Measurements from ENCODE around the gene RHBDD1. TPM values are rescaled to one million over a fixed set of nuclear protein-coding genes. Genes with fewer than 3 reads are reported as not detected.

The RHBDD1 gene
- total RNA-seq, 1 donor from 2014 or later, result 31.3 TPM

- Mint-ChIP-seq H3K27me3 (ENCODE audit: low read depth, unreplicated experiment) (no peaks in the 10 kb centered on the region), H3K4me3 (ENCODE audit: unreplicated experiment) (no peak overlapping the region), H3K27ac (ENCODE audit: unreplicated experiment) (no peak overlapping the region), H3K9me3 (ENCODE audit: unreplicated experiment) (no peaks in the 10 kb centered on the region), H3K36me3 (ENCODE audit: low read depth, unreplicated experiment) (peaks cover 5% of the 10 kb centered on the region), H3K4me1 (ENCODE audit: low read depth, unreplicated experiment) (peaks cover 2% of the 10 kb centered on the region)
- Histone ChIP-seq H3K4me2 (ENCODE audit: low read length) (no peak overlapping the region), H3K4me3 (ENCODE audit: insufficient read depth, low read depth, low read length) (no peak overlapping the region), H3K36me3 (ENCODE audit: insufficient read depth, low read length) (no peaks in the 10 kb centered on the region), H3K4me1 (ENCODE audit: insufficient read depth, low read length) (no peaks in the 10 kb centered on the region), H2AFZ (ENCODE audit: low read depth, low read length) (no peak overlapping the region), H3K27me3 (ENCODE audit: insufficient read depth, low read length) (no peaks in the 10 kb centered on the region), H3K79me2 (ENCODE audit: insufficient read depth, low read length) (no peaks in the 10 kb centered on the region), H3K27ac (ENCODE audit: low read depth, low read length) (no peak overlapping the region), H4K20me1 (ENCODE audit: insufficient read depth, low read length) (no peaks in the 10 kb centered on the region), H3K9ac (ENCODE audit: low read length) (no peak overlapping the region), H3K9me3 (ENCODE audit: insufficient read depth, low read depth, low read length) (no peaks in the 10 kb centered on the region)
- FAIRE-seq (no peak), DNase-seq (ENCODE audit: low read depth) (no peak)
- TF ChIP-seq CTCF (IDR thresholded peaks at IDR 0.05; ENCODE audit: insufficient read depth, low read depth, low read length) (no peak), EZH2 (IDR thresholded peaks at IDR 0.05; ENCODE audit: insufficient read depth, low read length) (no peak)
These were observed 62.3 kb downstream of the RHBDD1 start for GRCh38 chr2:226898121-226898520.

- no peak overlapping the region for H2AFZ ChIP-seq (ENCODE audit: low read depth, low read length)
- peaks cover 7% of the 10 kb centered on the region for H3K4me1 ChIP-seq (ENCODE audit: insufficient read depth, low read length)
- H4K20me1 ChIP-seq (ENCODE audit: insufficient read depth, low read length), result no peaks in the 10 kb centered on the region
- Mint-ChIP-seq H3K27ac (ENCODE audit: unreplicated experiment) (no peak overlapping the region), H3K36me3 (ENCODE audit: low read depth, unreplicated experiment) (peaks cover 8% of the 10 kb centered on the region), H3K4me1 (ENCODE audit: low read depth, unreplicated experiment) (peaks cover 4% of the 10 kb centered on the region), H3K9me3 (ENCODE audit: unreplicated experiment) (no peaks in the 10 kb centered on the region), H3K4me3 (ENCODE audit: unreplicated experiment) (no peak overlapping the region), H3K27me3 (ENCODE audit: low read depth, unreplicated experiment) (no peaks in the 10 kb centered on the region)
- no peak overlapping the region for H3K27ac ChIP-seq (ENCODE audit: low read depth, low read length)
- FAIRE-seq (no peak), DNase-seq (ENCODE audit: low read depth) (no peak)
- no peak overlapping the region for H3K4me2 ChIP-seq (ENCODE audit: low read length)
- H3K27me3 ChIP-seq (ENCODE audit: insufficient read depth, low read length), result no peaks in the 10 kb centered on the region
- TF ChIP-seq CTCF (IDR thresholded peaks at IDR 0.05; ENCODE audit: insufficient read depth, low read depth, low read length) (no peak), EZH2 (IDR thresholded peaks at IDR 0.05; ENCODE audit: insufficient read depth, low read length) (no peak)
- no peaks in the 10 kb centered on the region for H3K9me3 ChIP-seq (ENCODE audit: insufficient read depth, low read depth, low read length)
- H3K9ac ChIP-seq (ENCODE audit: low read length), result no peak overlapping the region
- no peaks in the 10 kb centered on the region for H3K79me2 ChIP-seq (ENCODE audit: insufficient read depth, low read length)
- no peak overlapping the region for H3K4me3 ChIP-seq (ENCODE audit: insufficient read depth, low read depth, low read length)
- H3K36me3 ChIP-seq (ENCODE audit: insufficient read depth, low read length), result no peaks in the 10 kb centered on the region
These were observed 63.0 kb downstream of the RHBDD1 start for GRCh38 chr2:226898897-226899296.

GRCh38 chr2:226902041-226902966, 66.5 kb downstream of the RHBDD1 start:
- Histone ChIP-seq H3K27ac (ENCODE audit: low read depth, low read length) (no peak overlapping the region), H3K36me3 (ENCODE audit: insufficient read depth, low read length) (no peaks in the 10 kb centered on the region), H3K79me2 (ENCODE audit: insufficient read depth, low read length) (no peaks in the 10 kb centered on the region), H3K4me1 (ENCODE audit: insufficient read depth, low read length) (peaks cover 10% of the 10 kb centered on the region), H4K20me1 (ENCODE audit: insufficient read depth, low read length) (no peaks in the 10 kb centered on the region), H3K4me3 (ENCODE audit: insufficient read depth, low read depth, low read length) (no peak overlapping the region), H3K9ac (ENCODE audit: low read length) (no peak overlapping the region), H3K9me3 (ENCODE audit: insufficient read depth, low read depth, low read length) (no peaks in the 10 kb centered on the region), H2AFZ (ENCODE audit: low read depth, low read length) (no peak overlapping the region), H3K4me2 (ENCODE audit: low read length) (no peak overlapping the region), H3K27me3 (ENCODE audit: insufficient read depth, low read length) (no peaks in the 10 kb centered on the region)
- Mint-ChIP-seq H3K27ac (ENCODE audit: unreplicated experiment) (no peak overlapping the region), H3K4me1 (ENCODE audit: low read depth, unreplicated experiment) (peaks cover 4% of the 10 kb centered on the region), H3K4me3 (ENCODE audit: unreplicated experiment) (no peak overlapping the region), H3K9me3 (ENCODE audit: unreplicated experiment) (peaks cover 3% of the 10 kb centered on the region), H3K36me3 (ENCODE audit: low read depth, unreplicated experiment) (peaks cover 10% of the 10 kb centered on the region), H3K27me3 (ENCODE audit: low read depth, unreplicated experiment) (no peaks in the 10 kb centered on the region)
- DNase-seq (ENCODE audit: low read depth) (no peak), FAIRE-seq (peak; percentile 80)
- TF ChIP-seq CTCF (IDR thresholded peaks at IDR 0.05; ENCODE audit: insufficient read depth, low read depth, low read length) (no peak), EZH2 (IDR thresholded peaks at IDR 0.05; ENCODE audit: insufficient read depth, low read length) (no peak)
